HG03039 (cell line): ENCODE data around the gene CHST11.

Experiments
- ATAC-seq: cut with Tn5 transposase; IDR thresholded peaks from one replicate; pipeline ENCODE4 v1.9.1; 2021; ENCODE audit warnings: mild to moderate bottlenecking, moderate library complexity; ENCODE audit not compliant: unreplicated experiment

CHST11 gene

DNA sequence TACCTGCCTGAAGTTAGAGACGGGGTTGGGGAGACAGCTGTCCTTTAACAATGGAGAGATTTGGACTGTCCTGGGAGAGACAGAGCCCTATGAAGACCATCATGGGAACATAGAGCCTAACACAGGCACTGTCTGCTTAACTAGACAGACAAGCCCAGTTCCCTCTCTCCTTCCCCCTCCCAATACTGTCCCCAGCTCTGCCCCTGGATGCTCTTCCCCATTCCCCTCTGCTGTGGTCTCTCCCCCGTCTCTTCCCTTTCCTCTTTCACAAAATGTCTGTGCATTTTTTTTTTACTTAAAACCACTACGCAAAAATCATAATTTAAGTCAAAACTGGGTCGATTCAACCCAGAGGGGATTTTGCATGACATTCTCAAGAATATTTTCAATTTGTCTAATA, 232.9 kb downstream of the CHST11 start:
- no peak for ATAC-seq

DNA sequence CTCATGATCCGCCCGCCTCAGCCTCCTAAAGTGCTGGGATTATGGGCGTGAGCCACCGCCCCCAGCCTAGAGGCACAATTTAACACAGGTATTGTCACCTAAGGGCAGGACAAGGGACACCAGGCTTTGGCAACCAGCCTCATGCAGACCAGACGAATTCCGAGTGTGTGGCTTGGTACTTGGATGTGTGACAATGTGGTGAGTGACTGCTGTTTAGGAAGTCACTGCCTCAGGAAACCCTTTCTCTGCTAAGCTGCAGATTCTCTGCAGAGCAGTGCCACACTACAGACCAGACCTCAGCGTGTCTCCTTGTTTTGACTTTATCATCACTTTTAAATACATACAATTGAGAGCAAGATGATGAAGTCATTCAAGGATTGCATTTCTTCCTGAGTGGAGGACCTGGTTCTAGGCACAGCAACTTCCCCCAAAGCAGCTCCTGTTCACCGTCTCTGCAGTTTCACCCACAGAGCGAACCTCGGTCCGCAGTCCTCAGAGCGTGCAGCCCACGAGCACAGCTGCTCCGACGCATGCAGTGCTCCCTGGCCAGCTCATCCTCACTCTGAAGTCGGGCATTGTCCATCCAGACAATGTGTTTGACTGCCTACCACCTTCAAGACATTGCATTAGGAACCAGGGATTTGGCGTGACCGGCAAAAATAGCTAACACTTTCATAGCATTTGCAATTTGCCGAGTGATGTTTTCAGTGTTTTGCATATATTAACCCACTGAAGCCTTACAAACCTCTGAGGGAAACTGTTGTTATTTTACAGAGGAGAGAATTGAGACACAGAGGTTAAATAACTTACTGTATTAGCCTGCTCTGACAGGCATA, 235.2 kb downstream of the CHST11 start:
- no peak for ATAC-seq

DNA sequence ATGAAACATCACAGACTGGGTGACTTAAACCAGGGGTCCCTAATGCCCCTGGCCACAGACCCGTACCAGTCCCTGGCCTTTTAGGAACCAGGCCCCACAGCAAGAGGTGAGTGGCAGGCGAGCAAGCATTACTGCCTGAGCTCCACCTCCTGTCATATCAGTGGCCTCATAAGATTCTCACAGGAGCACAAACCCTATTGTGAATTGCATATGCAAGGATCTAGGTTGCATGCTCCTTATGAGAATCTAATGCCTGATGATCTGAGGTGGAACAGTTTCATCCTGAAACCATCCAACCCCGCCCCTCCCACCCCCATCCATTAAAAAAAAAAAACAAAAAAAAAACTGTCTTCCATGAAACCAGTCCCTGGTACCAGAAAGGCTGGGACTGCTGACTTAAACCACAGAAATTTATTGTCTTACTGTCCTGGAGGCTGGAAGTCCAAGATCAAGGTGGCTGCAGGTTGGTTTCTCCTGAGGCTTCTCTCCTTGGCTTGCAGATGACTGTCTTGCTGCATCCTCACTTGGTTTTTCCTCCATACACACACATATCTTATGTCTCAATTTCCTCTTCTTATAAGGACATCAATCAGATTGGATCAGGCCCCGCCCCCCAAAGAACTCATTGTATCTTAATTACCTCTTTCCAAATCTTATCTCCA, 235.9 kb downstream of the CHST11 start:
- ATAC-seq = no peak

DNA sequence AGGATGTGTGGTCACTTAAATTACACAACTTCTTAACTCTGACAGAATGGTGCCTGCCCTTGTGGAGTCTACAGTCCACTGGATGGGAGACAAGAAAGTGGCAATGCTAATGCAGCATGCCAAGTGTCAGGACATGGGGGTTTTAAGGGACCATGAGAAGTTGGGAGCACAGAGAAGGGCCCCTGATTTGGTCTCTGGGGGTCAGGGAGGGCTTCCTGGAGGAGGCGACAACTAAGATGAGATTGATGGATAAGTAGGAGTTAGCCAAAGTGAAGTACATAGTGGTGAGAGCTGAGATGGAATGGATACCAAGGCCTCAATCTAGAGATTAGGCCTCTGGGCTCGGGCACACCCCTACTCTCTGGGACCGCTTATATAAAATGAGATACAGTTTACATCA, 236.7 kb downstream of the CHST11 start:
- ATAC-seq = no peak

DNA sequence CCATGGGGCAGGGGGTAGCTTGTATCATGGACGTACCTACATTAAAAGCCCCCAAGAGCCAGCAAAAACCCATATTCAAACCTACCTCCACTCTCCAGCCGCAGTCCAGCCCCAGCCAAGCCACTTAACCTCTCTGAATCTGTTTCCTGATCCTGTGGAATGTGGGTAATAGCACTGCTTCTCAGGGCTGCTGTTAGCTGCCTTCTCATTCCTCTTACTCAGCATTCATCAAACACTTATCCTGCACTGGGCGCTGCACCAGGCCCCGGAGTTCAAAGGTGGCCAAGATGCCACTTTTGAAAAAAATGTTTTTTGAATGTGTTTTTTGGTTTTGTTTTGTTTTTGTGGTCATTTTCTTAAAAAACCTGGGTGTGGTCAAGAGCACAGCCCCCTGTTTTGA, 237.4 kb downstream of the CHST11 start:
- ATAC-seq = no peak

DNA sequence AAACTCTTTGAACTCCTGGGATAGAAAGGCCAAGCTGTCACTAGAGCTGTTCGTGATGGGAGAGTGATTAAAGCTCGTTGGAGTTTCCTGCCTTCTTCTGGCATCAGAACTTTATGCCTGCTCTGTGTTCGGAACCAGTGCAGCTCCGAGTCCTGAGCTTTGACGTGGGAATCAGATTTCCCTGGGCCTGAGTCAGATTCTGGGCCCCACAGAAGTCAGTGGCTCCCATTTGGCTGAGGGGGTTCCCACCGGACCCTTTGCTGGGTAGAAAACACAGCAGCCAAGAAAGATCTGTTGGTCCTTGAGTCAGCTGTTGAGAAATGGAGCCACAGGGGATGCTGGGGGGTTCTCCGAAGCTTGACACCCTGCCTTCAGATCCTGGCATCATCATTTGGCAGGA, 238.0 kb downstream of the CHST11 start:
- no peak for ATAC-seq

DNA sequence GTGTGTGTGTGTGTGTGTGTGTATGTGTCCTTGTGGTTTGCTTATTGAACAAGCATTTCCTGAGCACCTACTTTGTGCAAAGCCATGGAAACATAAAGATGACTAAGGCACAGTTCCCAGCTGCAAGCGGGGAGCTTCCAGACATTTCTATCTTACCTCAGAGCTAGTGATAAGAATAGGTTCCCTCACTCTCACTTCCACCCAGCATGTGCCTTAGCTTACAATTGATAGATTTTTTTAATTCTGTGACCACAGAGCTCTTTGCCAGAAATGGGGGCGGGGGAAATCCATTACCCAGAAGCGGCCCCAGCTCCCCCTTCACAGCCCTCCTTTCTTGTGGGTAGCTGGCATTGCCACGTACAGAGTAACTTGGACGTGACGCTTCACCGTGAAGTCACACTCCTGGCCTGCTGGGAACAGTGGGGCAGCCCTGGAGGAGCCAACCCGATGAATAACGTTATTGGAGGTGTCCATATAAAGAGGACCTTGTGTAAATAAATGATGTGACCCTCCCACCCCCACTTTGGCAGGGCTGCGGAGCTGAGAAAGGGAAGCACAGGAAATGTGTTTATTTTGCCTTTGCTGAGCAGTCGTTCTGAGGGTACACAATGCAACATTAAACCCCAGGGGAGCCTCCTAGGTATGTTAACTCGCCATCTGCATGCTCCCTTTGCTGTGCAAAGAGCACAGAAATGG, 238.9 kb downstream of the CHST11 start:
- ATAC-seq = no peak

DNA sequence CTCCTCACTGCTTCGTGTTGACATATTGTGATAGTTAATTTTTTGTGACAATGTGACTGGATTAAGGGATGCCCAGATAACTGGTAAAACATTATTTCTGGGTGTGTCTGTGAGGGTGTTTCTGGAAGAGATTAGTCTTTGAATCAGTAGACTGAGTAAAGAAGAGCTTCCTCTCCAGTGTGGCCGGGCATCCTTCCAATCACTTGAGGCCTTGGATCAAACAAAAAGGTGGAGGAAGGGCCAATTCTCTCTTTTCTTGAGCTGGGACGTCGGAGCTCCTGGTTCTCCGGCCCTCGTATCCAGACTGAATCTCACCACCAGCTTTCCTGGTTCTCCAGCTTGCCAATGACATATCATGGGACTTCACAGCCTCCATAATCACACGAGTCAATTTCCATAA, 240.4 kb downstream of the CHST11 start:
- ATAC-seq = no peak

DNA sequence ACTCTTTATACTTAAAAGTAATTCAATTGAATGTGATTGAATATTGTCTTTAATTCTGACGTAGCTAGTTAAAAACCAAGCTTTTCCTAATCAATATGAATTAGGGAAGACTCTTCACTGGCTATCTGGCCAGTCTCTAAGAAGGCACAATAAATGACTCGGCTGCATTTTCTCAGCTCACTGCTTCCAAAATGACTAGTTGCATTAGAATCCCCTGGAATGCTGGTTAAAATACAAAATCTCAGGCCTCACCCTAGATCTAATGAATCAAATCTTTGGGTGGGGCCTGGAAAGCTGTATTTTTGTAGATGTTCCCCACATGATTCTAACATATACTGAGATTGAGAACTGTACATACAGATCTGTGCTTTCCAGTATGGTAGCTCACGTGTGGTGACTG, 242.1 kb downstream of the CHST11 start:
- no peak for ATAC-seq

DNA sequence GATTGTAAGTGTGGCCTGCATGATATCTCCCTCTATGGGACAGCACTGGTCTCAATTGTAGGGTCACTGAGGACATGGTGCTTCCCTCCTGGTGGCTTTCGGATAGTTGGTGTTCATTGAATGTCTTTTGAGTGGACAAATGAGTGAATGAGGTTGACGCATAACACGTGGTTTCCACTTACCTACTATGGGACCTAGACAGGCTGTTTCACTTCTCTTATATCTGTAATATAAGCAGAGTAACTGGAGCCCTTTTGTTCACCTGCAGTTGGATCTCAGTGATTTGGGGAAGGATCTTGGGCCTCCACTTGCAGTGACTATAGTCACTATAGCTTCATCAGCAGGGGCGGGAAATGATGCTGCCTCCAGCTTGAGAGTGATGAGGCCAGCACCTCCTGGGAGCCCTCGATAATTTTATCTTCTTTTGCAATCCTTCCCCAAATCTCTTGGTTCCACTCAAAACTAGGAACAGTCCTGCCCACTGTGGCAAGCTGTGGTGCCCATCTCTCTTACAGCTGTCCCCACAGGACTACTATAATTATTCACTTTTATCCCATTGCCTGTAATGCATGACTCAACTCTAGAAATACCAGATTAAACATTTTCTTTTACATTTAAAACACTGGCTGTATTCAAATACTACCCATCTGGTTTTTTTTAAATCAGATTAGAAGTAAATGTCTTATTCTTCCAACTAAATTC, 242.9 kb downstream of the CHST11 start:
- peak; percentile 33 for ATAC-seq

DNA sequence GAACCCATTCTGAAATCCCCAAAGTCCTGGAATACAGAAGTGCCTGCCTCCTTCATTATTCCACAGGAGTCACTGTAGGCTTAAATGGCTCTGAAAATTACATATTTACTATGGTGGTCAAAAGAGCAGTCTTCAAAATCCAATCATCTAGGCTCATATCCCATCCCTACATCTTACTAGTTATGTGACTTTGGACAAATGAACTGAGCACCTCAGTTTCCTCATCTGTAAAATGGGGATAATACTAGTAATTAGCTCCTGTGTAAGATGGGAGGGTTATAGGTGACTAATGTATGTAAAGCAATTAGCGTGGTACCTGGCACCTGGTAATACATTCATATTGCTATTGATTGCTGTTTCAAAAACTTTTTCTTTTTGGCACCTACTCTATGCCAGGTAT, 243.6 kb downstream of the CHST11 start:
- ATAC-seq = no peak

DNA sequence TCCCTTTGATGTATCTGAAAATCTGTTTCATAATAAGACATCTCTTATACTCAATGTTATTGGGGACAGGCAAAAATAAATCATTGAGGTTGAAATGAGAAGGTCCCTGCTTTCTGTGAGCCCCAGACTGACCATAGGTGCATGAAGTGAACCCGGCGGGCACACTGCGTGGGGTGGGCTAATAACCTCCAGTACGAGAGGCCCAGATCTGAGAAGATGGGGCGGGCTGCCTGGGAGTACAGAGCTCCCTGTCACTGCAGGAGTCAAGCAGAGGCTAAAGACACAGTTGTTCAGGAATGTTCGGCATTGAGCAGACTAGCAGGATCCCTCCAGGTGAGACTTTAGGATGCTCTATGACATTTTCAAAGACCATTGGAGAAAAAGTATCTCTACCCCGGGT, 244.6 kb downstream of the CHST11 start:
- no peak for ATAC-seq

DNA sequence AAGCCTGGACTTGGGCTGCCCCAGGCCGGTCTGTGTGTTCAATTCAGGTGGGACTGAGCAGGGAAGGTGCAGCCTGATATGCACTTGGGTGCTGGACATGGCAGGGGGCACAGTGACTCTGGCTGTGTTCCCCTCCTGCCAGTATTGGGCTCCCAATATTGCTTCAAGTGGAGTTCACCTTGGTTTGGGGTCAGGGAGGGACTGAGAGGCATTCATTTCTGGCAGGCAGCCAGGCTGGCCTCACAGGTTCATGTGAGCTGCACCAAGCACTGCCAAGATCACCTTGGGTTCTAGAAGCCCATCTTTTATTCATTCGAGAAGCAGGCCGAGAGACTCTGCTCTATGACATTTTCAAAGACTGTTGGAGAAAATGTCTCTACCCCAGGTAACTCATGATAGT, 245.0 kb downstream of the CHST11 start:
- no peak for ATAC-seq

DNA sequence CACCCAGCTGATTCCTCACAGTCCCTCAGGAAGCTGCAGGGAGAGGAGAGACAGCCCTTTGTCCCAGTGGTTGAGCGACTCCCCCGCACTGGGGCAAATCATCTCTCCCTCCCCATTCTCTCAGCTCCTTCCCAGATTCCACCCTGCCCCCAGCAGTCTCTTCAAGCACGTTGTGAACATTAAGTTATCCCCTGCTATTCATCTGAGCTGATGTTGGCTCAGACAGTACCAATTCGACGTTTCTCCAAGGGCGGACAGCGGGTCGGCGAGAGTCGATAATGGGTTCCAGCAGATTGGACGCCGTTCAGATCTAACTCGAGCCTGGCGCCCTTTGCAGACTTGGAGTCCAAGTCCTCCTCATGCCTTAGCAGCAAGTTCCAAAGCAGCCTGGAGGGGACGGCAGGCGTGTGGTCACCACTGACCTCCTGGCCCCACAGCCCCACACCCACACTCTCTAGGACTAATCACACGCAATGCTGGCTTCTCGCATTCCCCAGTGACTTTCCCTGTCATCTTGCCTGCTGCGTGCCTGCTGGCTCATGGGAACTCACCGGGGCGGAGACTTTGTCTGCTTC, 245.9 kb downstream of the CHST11 start:
- ATAC-seq = no peak

DNA sequence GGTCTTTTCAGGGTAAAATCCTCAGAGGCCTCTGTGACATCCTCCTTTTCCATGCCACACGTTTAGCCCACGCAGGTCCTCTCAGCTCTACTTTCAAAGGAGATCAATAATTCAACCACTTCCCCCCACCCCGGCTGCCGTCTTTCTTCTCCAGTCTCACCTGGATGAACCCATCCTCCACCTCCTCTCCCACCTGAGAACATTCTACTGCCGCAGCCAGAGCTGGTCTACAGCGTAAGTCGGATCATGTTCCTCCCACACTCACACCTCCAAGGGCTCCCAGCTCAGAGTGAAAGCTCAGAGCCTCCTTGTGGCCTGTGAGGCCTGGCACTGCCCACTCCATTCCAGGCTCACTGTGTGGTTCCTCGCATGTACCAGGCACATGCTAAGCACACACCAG, 246.6 kb downstream of the CHST11 start:
- no peak for ATAC-seq

DNA sequence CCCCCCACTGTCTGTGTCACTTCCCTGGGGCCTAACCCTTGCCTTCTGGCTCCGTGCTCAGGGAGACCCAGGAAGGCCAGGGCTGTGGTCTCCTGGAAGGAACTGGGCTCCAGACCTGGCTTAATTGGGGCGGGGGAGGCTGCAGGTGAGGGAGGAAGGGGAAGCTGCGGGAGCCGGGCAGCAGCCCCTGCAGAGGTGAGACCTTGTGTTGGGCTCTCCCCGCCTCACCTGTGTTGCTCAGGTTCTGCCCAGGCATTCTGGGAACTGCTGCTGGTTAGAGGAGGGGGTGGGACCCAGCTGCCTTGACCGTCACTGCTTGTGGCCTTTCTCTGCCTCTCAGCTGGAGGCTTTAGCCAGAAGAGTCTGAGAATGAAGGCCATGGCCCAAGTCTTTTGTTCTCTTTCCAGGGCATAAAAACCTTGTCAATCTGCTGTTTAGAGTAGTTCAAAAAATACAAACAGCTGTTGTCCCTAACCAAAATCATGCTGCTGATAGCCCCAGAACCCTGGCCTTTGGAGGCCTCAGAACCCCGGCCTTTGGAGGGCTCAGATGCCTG, 247.6 kb downstream of the CHST11 start:
- ATAC-seq = no peak

DNA sequence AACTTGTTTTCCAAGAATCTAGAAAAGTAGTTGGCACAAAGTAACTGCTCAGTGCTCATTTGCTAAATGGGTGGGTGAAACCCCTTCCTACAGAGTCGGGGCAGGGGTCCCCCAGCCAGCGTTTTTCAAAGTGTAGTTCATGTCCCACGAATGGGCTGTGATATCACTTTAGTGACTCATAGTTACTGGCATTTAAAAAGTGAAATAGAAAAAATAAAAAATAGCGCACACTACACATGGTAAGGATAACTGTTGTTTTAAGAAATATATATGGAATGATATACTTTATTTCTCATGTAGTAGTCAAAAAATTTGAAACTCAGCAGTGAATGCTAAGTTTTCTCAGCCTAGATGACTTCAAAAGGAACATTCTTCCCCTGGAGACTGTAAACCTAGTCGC, 250.4 kb downstream of the CHST11 start:
- ATAC-seq = no peak

DNA sequence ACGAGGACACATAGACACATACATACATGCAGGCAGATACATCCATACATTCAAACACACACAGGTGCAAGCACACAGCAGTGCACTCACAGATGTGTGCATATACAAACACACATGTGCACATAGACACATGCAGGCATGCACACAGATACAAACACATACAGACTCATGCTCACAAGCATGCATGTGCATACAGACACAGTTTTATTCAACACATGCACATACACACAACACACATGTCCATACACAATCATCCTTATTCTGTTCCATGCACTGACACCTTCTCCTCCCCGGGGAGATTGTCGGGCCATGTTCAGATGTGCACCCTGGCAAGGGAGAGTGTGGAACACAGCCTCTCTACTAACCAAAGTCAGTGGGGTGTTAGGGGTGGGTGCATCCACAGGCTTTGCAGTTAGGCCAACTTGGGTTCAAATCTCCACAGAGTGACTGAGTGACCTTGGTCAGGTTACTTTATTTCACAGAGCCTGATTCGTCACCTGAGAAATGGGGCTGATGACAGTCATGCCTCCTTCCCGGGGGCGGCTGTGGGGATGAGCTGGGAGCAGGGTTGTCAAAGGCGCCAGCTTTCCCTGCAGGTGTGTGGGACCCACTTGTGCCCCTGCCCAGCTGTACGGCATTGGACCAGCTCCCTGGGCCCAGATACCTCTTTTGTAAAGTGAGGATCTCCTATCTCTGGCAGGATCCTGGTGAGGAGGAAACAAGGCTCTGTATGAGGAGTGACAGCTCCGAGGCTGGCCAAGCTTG, 251.2 kb downstream of the CHST11 start:
- no peak for ATAC-seq

DNA sequence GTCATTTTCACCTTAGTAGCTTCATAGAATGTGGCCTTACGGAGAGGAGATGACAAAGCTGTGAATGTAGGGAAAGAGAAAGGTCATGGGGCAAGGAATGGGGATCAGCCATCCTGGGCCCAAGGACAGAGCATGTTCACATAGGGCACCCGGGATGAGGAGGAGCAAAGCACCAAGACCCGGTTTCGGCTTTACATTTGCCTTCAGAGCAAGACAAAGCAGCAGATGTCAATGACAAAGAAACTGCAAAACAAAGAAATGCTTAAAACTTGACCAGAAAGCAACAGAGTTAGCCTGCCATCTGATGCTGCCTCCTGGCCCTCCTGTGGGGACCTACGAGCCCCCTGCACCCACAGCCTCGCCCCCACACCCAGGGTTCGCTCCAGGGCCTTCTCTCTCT, 252.1 kb downstream of the CHST11 start:
- ATAC-seq = no peak
